HEK293 (cell line): Measurements from ENCODE around the gene GPR82.

Experiments used
- CTCF ChIA-PET: fragments of 350-600 bp; formaldehyde crosslinking; extraction: SDS; loops from one replicate; lab custom pipeline; 2021; ENCODE audit warnings: antibody characterized with exemption; lab: Yijun Ruan, JAX
- POLR2A ChIA-PET: fragments of 300-600 bp; formaldehyde crosslinking; extraction: SDS; loops from one replicate; lab custom pipeline; 2020; ENCODE audit warnings: antibody characterized with exemption, inconsistent platforms; lab: Yijun Ruan, JAX
- H3K27ac ChIP-seq: fragments of 200-500 bp; sonication (Bioruptor generic); 2 replicates; pipeline ENCODE4 v1.5.1; 2014; ENCODE audit warnings: low read depth, low read length, control low read depth, inconsistent platforms; ENCODE audit errors: extremely low read depth
- H3K36me3 ChIP-seq, 2 experiments: fragments of 200-500 bp in 1 of 2; sonication (Bioruptor generic) in 1 of 2; 1 replicate in 1 of 2; 2 replicates in 1 of 2; pipeline ENCODE4 v1.5.1; 2014 to 2017; ENCODE audit warnings: inconsistent platforms in 2 of 2, low read length in 2 of 2; ENCODE audit not compliant: control insufficient read depth in 2 of 2, insufficient read depth in 1 of 2
- H3K4me1 ChIP-seq: fragments of 200-500 bp; sonication (Bioruptor generic); 2 replicates; pipeline ENCODE4 v1.5.1; 2014; ENCODE audit warnings: mild to moderate bottlenecking, low read length, inconsistent platforms; ENCODE audit not compliant: control insufficient read depth, insufficient read depth
- H3K4me3 ChIP-seq: 2 replicates; pipeline ENCODE4 v1.5.1; 2011; ENCODE audit warnings: low read depth, mild to moderate bottlenecking, control low read depth, low read length, moderate library complexity
- H3K9me3 ChIP-seq: fragments of 200-500 bp; sonication (Bioruptor generic); 2 replicates; pipeline ENCODE4 v1.5.1; 2014; ENCODE audit warnings: low read depth, low read length, inconsistent platforms; ENCODE audit not compliant: control insufficient read depth, insufficient read depth
- KLF8 ChIP-seq: fragments of 450-650 bp; formaldehyde crosslinking; IDR thresholded peaks from 2 replicates; pipeline ENCODE4 v1.5.1; 2016; ENCODE audit warnings: missing biosample characterization, missing genetic modification characterization
- SCRT1 ChIP-seq: fragments of 450-650 bp; formaldehyde crosslinking; IDR thresholded peaks from 2 replicates; pipeline ENCODE4 v1.5.1; 2016; ENCODE audit warnings: missing biosample characterization, missing genetic modification characterization, borderline replicate concordance
- ZBTB8A ChIP-seq: fragments of 450-650 bp; formaldehyde crosslinking; IDR thresholded peaks from 2 replicates; pipeline ENCODE4 v1.5.1; 2016; ENCODE audit warnings: missing biosample characterization, missing genetic modification characterization
- ZFP37 ChIP-seq: fragments of 450-650 bp; formaldehyde crosslinking; IDR thresholded peaks from 2 replicates; pipeline ENCODE4 v1.5.1; 2016; ENCODE audit warnings: missing biosample characterization, missing genetic modification characterization
- ZNF112 ChIP-seq: fragments of 450-650 bp; formaldehyde crosslinking; IDR thresholded peaks from 2 replicates; pipeline ENCODE4 v1.5.0; 2017; ENCODE audit warnings: missing biosample characterization, missing genetic modification characterization
- ZNF140 ChIP-seq: fragments of 450-650 bp; formaldehyde crosslinking; IDR thresholded peaks from 2 replicates; pipeline ENCODE4 v1.5.1; 2016; ENCODE audit warnings: missing biosample characterization, missing genetic modification characterization
- ZNF362 ChIP-seq: fragments of 450-650 bp; formaldehyde crosslinking; IDR thresholded peaks from 2 replicates; pipeline ENCODE4 v1.5.1; 2016; ENCODE audit warnings: missing biosample characterization, missing genetic modification characterization
- ZNF529 ChIP-seq: fragments of 450-650 bp; formaldehyde crosslinking; IDR thresholded peaks from 2 replicates; pipeline ENCODE4 v1.5.1; 2017; ENCODE audit warnings: missing genetic modification characterization, missing biosample characterization; ENCODE audit not compliant: insufficient replicate concordance
- ZNF530 ChIP-seq: fragments of 450-650 bp; formaldehyde crosslinking; IDR thresholded peaks from 2 replicates; pipeline ENCODE4 v1.5.1; 2016; ENCODE audit warnings: low read depth, missing biosample characterization, missing genetic modification characterization
- ZNF549 ChIP-seq: fragments of 450-650 bp; IDR thresholded peaks from 2 replicates; pipeline ENCODE4 v1.5.1; 2018; ENCODE audit warnings: missing biosample characterization, missing genetic modification characterization, mild to moderate bottlenecking, inconsistent platforms, moderate library complexity
- ZNF561 ChIP-seq: fragments of 450-650 bp; IDR thresholded peaks from 2 replicates; pipeline ENCODE4 v1.5.1; 2018; ENCODE audit warnings: missing biosample characterization, missing genetic modification characterization, borderline replicate concordance
- ZNF623 ChIP-seq: fragments of 450-650 bp; formaldehyde crosslinking; IDR thresholded peaks from 2 replicates; pipeline ENCODE4 v1.5.1; 2016; ENCODE audit warnings: missing biosample characterization, missing genetic modification characterization
- ZNF645 ChIP-seq: fragments of 450-650 bp; formaldehyde crosslinking; IDR thresholded peaks from 2 replicates; pipeline ENCODE4; 2016; ENCODE audit warnings: missing biosample characterization, missing genetic modification characterization
- ZNF701 ChIP-seq: fragments of 450-650 bp; formaldehyde crosslinking; IDR thresholded peaks from 2 replicates; pipeline ENCODE4 v1.5.1; 2016; ENCODE audit warnings: missing biosample characterization, missing genetic modification characterization
- ZSCAN18 ChIP-seq: fragments of 450-650 bp; formaldehyde crosslinking; IDR thresholded peaks from 2 replicates; pipeline ENCODE4 v1.5.1; 2016; ENCODE audit warnings: missing biosample characterization, missing genetic modification characterization

GPR82 gene

GRCh38 chrX:41722816-41723618, 964 bp upstream of the GPR82 start:
- no peaks in the 10 kb centered on the region for H3K9me3 ChIP-seq
- CTCF ChIA-PET = no interaction called here
- H3K4me3 ChIP-seq = no peak overlapping the region
- TF ChIP-seq ZSCAN18 (tag by site-specific recombination) (no peak), ZFP37 (tag by site-specific recombination) (no peak), ZNF549 (tag by site-specific recombination) (no peak), ZNF701 (no peak), ZNF530 (no peak), ZNF561 (tag by site-specific recombination) (no peak)
- no peaks in the 10 kb centered on the region for H3K4me1 ChIP-seq
- no peaks in the 10 kb centered on the region for H3K36me3 ChIP-seq
- H3K27ac ChIP-seq = no peak overlapping the region
- POLR2A ChIA-PET = no interaction called here

- Histone ChIP-seq H3K27ac (no peak overlapping the region), H3K4me1 (no peaks in the 10 kb centered on the region), H3K9me3 (no peaks in the 10 kb centered on the region), H3K4me3 (no peak overlapping the region), H3K36me3 (no peaks in the 10 kb centered on the region; a peak in 1 of 3 replicates)
- ChIA-PET POLR2A (no interaction called here), CTCF (interaction anchor here (0.6 kb wide), 1 partner anchor 463 kb away, joined by 3 read pairs; no protein-coding TSS in a partner anchor)
- TF ChIP-seq KLF8 (tag by site-specific recombination) (no peak), SCRT1 (tag by site-specific recombination) (no peak), ZNF112 (tag by site-specific recombination) (no peak), ZBTB8A (tag by site-specific recombination) (no peak)
These were observed 4.1 kb downstream of the GPR82 start for GRCh38 chrX:41728125-41728524.

GRCh38 chrX:41730081-41730480, 6.1 kb downstream of the GPR82 start:
- POLR2A ChIA-PET = no interaction called here
- no peak for TF ChIP-seq ZNF362 (tag by site-specific recombination)
- TF ChIP-seq ZNF623 (tag by site-specific recombination) = no peak
- TF ChIP-seq ZNF140 = no peak
- TF ChIP-seq ZNF645 (tag by site-specific recombination) = no peak
- TF ChIP-seq ZNF529 (tag by site-specific recombination) = no peak
- no peak for TF ChIP-seq ZNF530
- TF ChIP-seq, all 188 proteins: peak for 0
- no peak overlapping the region for H3K27ac ChIP-seq
- CTCF ChIA-PET = interaction anchor here (0.5 to 1.7 kb wide), 3 partner anchors 13 to 1187 kb away, joined by 3 to 5 read pairs (median 4); no protein-coding TSS in a partner anchor
- no peaks in the 10 kb centered on the region for H3K4me1 ChIP-seq
- no peak overlapping the region for H3K4me3 ChIP-seq
- H3K9me3 ChIP-seq = no peaks in the 10 kb centered on the region
- H3K36me3 ChIP-seq = no peaks in the 10 kb centered on the region; a peak in 1 of 3 replicates
